Erythroblast (primary cell): ENCODE data around the gene C1orf232.

Experiments
- GATA1 ChIP-seq: IDR thresholded peaks from 2 replicates; pipeline ENCODE4 v1.6.1; 2011; ENCODE audit warnings: low read depth, mild to moderate bottlenecking, control low read depth, low read length, moderate library complexity
- POLR2A ChIP-seq: IDR thresholded peaks from 2 replicates; pipeline ENCODE4 v1.6.1; 2011; ENCODE audit warnings: mild to moderate bottlenecking, low read length

GRCh38 chr1:26175346-26175745 lies 6.6 kb upstream of the C1orf232 start:
- TF ChIP-seq POLR2A (no peak), GATA1 (no peak)
